K562 (cell line): Measurements from ENCODE around the gene SELENOI. TPM values are rescaled to one million over a fixed set of nuclear protein-coding genes. Genes with fewer than 3 reads are reported as not detected.

ENCODE experiments used
- ATAC-seq: fragments of 200-7000 bp; cut with Tn5 transposase; 3 replicates; pipeline ENCODE4 v1.9.1; 2020; ENCODE audit warnings: moderate library complexity
- BruUV-seq: library from RNA; stranded (reverse); fragments of 400-500 nt; replicated peaks from 2 replicates; lab custom pipeline; 2021; lab: Mats Ljungman, UMichigan
- CTCF ChIA-PET: fragments of 300-600 bp; formaldehyde crosslinking; extraction: SDS; loops from one replicate; lab custom pipeline; 2021; ENCODE audit warnings: low intra/inter-chr PET ratio; lab: Yijun Ruan, JAX
- POLR2A ChIA-PET: fragments of 300-600, 350-650 bp; sonication (Branson Sonifier 250); formaldehyde crosslinking; extraction: SDS; loops from one replicate; lab custom pipeline; 2021; ENCODE audit warnings: antibody characterized with exemption, inconsistent platforms; lab: Yijun Ruan, JAX
- DNase-seq, 4 experiments: peaks; one replicate each; pipeline versions ENCODE4 v3.0.0 to v3.0.0-alpha.2; 2011 to 2018; ENCODE audit warnings: low spot score in 3 of 4, mixed read lengths in 3 of 4; ENCODE audit errors: extremely low read depth in 1 of 4
- FAIRE-seq: peaks from 2 replicates; lab custom pipeline; 2011; peaks lifted over from hg19 to GRCh38; lab: Jason Lieb, UNC
- H2AFZ ChIP-seq: 2 replicates; pipeline ENCODE4 v1.6.0; 2011; ENCODE audit warnings: low read depth, low read length, control low read depth, inconsistent platforms
- H3K27ac ChIP-seq: fragments of 200-600 bp; 3 replicates; pipeline ENCODE4 v1.8.0; 2011; ENCODE audit warnings: low read depth, mild to moderate bottlenecking, control low read depth, inconsistent platforms, low read length, moderate library complexity, mixed read lengths; ENCODE audit errors: extremely low read depth
- H3K27me3 ChIP-seq, 2 experiments: fragments of 300-600 bp in 1 of 2; 2 replicates in 1 of 2; 3 replicates in 1 of 2; pipeline versions ENCODE4 v1.6.0 to v1.8.0; 2011; ENCODE audit warnings: inconsistent platforms in 2 of 2, low read length in 2 of 2, mild to moderate bottlenecking in 1 of 2, mixed read lengths in 1 of 2, moderate library complexity in 1 of 2; ENCODE audit not compliant: control insufficient read depth in 2 of 2, insufficient read depth in 2 of 2
- H3K36me3 ChIP-seq: fragments of 300-600 bp; 3 replicates; pipeline ENCODE4 v1.8.0; 2011; ENCODE audit warnings: mild to moderate bottlenecking, low read length, inconsistent platforms; ENCODE audit not compliant: control insufficient read depth, insufficient read depth
- H3K4me1 ChIP-seq, 2 experiments: fragments of 200-600 bp in 1 of 2; replicated peaks in 1 of 2; 2 replicates in 1 of 2; 3 replicates in 1 of 2; pipeline versions ENCODE4 v1.5.1 to v1.8.0; 2011; ENCODE audit warnings: inconsistent platforms in 2 of 2, low read length in 2 of 2, mild to moderate bottlenecking in 1 of 2, mixed read lengths in 1 of 2, moderate library complexity in 1 of 2; ENCODE audit not compliant: control insufficient read depth in 2 of 2, insufficient read depth in 2 of 2
- H3K4me2 ChIP-seq: 2 replicates; pipeline ENCODE4 v1.6.1; 2011; ENCODE audit warnings: low read length, control low read depth, inconsistent platforms, mixed read lengths; ENCODE audit not compliant: insufficient read depth
- H3K4me3 ChIP-seq: fragments of 200-600 bp; sonication (generic), shearing (Covaris generic); 2 replicates; pipeline ENCODE4 v1.5.1; 2016; ENCODE audit warnings: control low read depth, inconsistent platforms
- H3K79me2 ChIP-seq: fragments of 200-600 bp; 3 replicates; pipeline ENCODE4 v1.8.0; 2011; ENCODE audit warnings: low read length, inconsistent platforms; ENCODE audit not compliant: control insufficient read depth, insufficient read depth
- H3K9ac ChIP-seq, 2 experiments: 2 replicates each; pipeline versions ENCODE4 v1.6.0 to v1.6.1; 2011; ENCODE audit warnings: low read depth in 2 of 2, low read length in 2 of 2, control low read depth in 1 of 2, inconsistent platforms in 1 of 2, mild to moderate bottlenecking in 1 of 2, mixed read lengths in 1 of 2; ENCODE audit not compliant: insufficient read depth in 1 of 2
- H3K9me1 ChIP-seq: one replicate; pipeline ENCODE4 v1.6.0; 2011; ENCODE audit warnings: inconsistent platforms, mild to moderate bottlenecking, low read length, moderate library complexity; ENCODE audit not compliant: control insufficient read depth, insufficient read depth
- H3K9me3 ChIP-seq: replicated peaks from 2 replicates; pipeline ENCODE4 v1.5.1; 2011; ENCODE audit warnings: low read depth, low read length, inconsistent platforms; ENCODE audit not compliant: control insufficient read depth, insufficient read depth
- H4K20me1 ChIP-seq: replicated peaks from 2 replicates; pipeline ENCODE4 v1.6.1; 2011; ENCODE audit warnings: low read length, inconsistent platforms, mixed read lengths; ENCODE audit not compliant: control insufficient read depth, insufficient read depth
- C11orf30 ChIP-seq: fragments of 450-650 bp; IDR thresholded peaks from 2 replicates; pipeline ENCODE4 v1.6.1; 2016; ENCODE audit warnings: low read depth, mild to moderate bottlenecking
- ESRRA ChIP-seq: fragments of 450-650 bp; IDR thresholded peaks from 2 replicates; pipeline ENCODE4 v1.6.1; 2014; ENCODE audit warnings: low read depth, mild to moderate bottlenecking, moderate library complexity, borderline replicate concordance
- FOXA3 ChIP-seq, 2 experiments: fragments of 450-650 bp in 1 of 2; sonication (generic) in 1 of 2; formaldehyde crosslinking; IDR thresholded peaks in 1 of 2; conservative IDR thresholded peaks in 1 of 2; 2 replicates each; pipeline versions ENCODE4 v1.4.0 to v1.8.0; 2020 to 2022; ENCODE audit warnings: mild to moderate bottlenecking in 2 of 2, missing genetic modification reagents in 1 of 2
- HDAC8 ChIP-seq: fragments of 450-650 bp; IDR thresholded peaks from 2 replicates; pipeline ENCODE4 v1.6.1; 2016; ENCODE audit warnings: mild to moderate bottlenecking, missing genetic modification characterization, moderate library complexity, missing compliant biosample characterization
- HNRNPK ChIP-seq: fragments of 200-400 bp; formaldehyde crosslinking; IDR thresholded peaks from one replicate; pipeline ENCODE4 v1.6.1; 2018; ENCODE audit warnings: mild to moderate bottlenecking, low read depth, low read length; ENCODE audit not compliant: poor library complexity, severe bottlenecking
- ILK ChIP-seq: fragments of 450-650 bp; IDR thresholded peaks from 2 replicates; pipeline ENCODE4 v1.6.1; 2016; ENCODE audit warnings: missing genetic modification characterization, low read depth, mild to moderate bottlenecking, missing compliant biosample characterization, moderate library complexity, borderline replicate concordance
- MAFF ChIP-seq: IDR thresholded peaks from 2 replicates; pipeline ENCODE4 v1.6.1; 2012; ENCODE audit warnings: low read length, improper control_type of control experiment
- MAFG ChIP-seq: fragments of 450-650 bp; conservative IDR thresholded peaks from 2 replicates; pipeline ENCODE4 v1.6.1; 2016; ENCODE audit warnings: missing genetic modification characterization, missing compliant biosample characterization
- MAFK ChIP-seq: IDR thresholded peaks from 2 replicates; pipeline ENCODE4 v1.6.1; 2011; ENCODE audit warnings: low read length, improper control_type of control experiment
- MNT ChIP-seq, 2 experiments: fragments of 450-650 bp; conservative IDR thresholded peaks; 2 replicates each; pipeline ENCODE4 v1.6.1; 2017; ENCODE audit warnings: mild to moderate bottlenecking in 2 of 2, moderate library complexity in 2 of 2
- NCOR1 ChIP-seq: fragments of 450-650 bp; IDR thresholded peaks from 2 replicates; pipeline ENCODE4 v1.6.1; 2016; ENCODE audit warnings: mild to moderate bottlenecking, moderate library complexity
- PHF21A ChIP-seq: fragments of 450-650 bp; IDR thresholded peaks from 2 replicates; pipeline ENCODE4 v1.6.1; 2017; ENCODE audit warnings: low read depth, borderline replicate concordance
- PML ChIP-seq: IDR thresholded peaks from 2 replicates; pipeline ENCODE4 v1.6.1; 2012; ENCODE audit warnings: low read length, inconsistent platforms
- SAP30 ChIP-seq: fragments of 200-600 bp; sonication (generic); IDR thresholded peaks from 2 replicates; pipeline ENCODE4 v1.6.1; 2012; ENCODE audit warnings: borderline replicate concordance, low read depth, mild to moderate bottlenecking, moderate library complexity, low read length, control low read depth, inconsistent platforms; ENCODE audit not compliant: insufficient read depth, poor library complexity, severe bottlenecking
- SREBF2 ChIP-seq: sonication (generic); formaldehyde crosslinking; IDR thresholded peaks from 2 replicates; pipeline ENCODE4 v1.4.0; 2020; ENCODE audit warnings: mild to moderate bottlenecking, missing genetic modification reagents
- TCF3 ChIP-seq: sonication (generic); formaldehyde crosslinking; IDR thresholded peaks from 2 replicates; pipeline ENCODE4 v1.4.0; 2020; ENCODE audit warnings: mild to moderate bottlenecking, missing genetic modification reagents
- ZMIZ1 ChIP-seq, 2 experiments: fragments of 150-350 bp in 1 of 2; IDR thresholded peaks; 2 replicates each; pipeline ENCODE4 v1.6.1; 2012 to 2016; ENCODE audit warnings: low read depth in 2 of 2, low read length in 2 of 2, mild to moderate bottlenecking in 1 of 2, moderate library complexity in 1 of 2
- ZNF316 ChIP-seq: fragments of 450-650 bp; IDR thresholded peaks from 2 replicates; pipeline ENCODE4 v1.6.1; 2016
- ZNF695 ChIP-seq: fragments of 450-650 bp; formaldehyde crosslinking; IDR thresholded peaks from 2 replicates; pipeline ENCODE4 v1.4.0; 2020; ENCODE audit warnings: mild to moderate bottlenecking, moderate library complexity
- WGBS: fragments of 100-300 bp; shearing (Covaris generic); methylation state at CpG from one replicate; pipeline ENCODE4 v1.1.6; 2016; ENCODE audit warnings: low coverage, mixed read lengths; ENCODE audit not compliant: insufficient coverage; ENCODE audit errors: missing lambda C conversion rate; 5-methylcytosine and 5-hydroxymethylcytosine counted together
- in situ Hi-C: fragments of 300-500 bp; cut with MboI; formaldehyde crosslinking; loops from 4 replicates; pipeline ENCODE4 v1.15.0; 2018; ENCODE audit warnings: inconsistent platforms, mixed read lengths
- intact Hi-C: fragments of 100-400 bp; cut with micrococcal nuclease; formaldehyde crosslinking; loops from 2 replicates; pipeline ENCODE4 v1.14.2; 2022
- polyA plus RNA-seq, 8 experiments: library from polyadenylated mRNA; depleted of rRNA in 4 of 8; stranded (reverse) in 5 of 8; unstranded in 3 of 8; fragments of >200 nt; fragmentation: Nextera tagmentation in 2 of 8; fragmentation: Illumina TruSeq in 1 of 8; extraction: Ambion mirVana in 2 of 8; extraction: Trizol in 1 of 8; gene quantifications; 2 replicates each; pipeline versions ENCODE4 v1.2.1 to v1.2.3, GENCODE V29; 2011 to 2014; ENCODE audit warnings: inconsistent platforms in 1 of 8, missing spikeins in 1 of 8
- total RNA-seq, 7 experiments: library from RNA; depleted of rRNA in 6 of 7; stranded (reverse); fragments of >200 nt in 6 of 7; fragmentation: Illumina TruSeq in 2 of 7; extraction: Trizol in 2 of 7; gene quantifications; 2 replicates each; pipeline versions ENCODE4 v1.2.1 to v1.2.3, GENCODE V29; 2011 to 2021; ENCODE audit warnings: low replicate concordance in 1 of 7

SELENOI gene
- total and polyA plus RNA-seq, 9 of the 15 experiments (the other 6 are each of a cell fraction or from before 2014, with no cell fraction given), result 9.6 to 46.9 (median 24.4) TPM

- FAIRE-seq (no peak), DNase-seq (no peak), ATAC-seq (no peak)
- CTCF ChIA-PET, result no interaction called here
- no peak overlapping the region for H3K4me3 ChIP-seq
- no TSS peak for BruUV-seq
- peaks cover 2 to 18% of the 10 kb centered on the region in 2 experiments; a peak in 4 of 5 replicates for H3K4me1 ChIP-seq
- in situ Hi-C loops (no loop called here), intact Hi-C loops (no loop called here)
- no peaks in the 10 kb centered on the region for H3K9me1 ChIP-seq
- no peaks in the 10 kb centered on the region for H3K27me3 ChIP-seq
- H2AFZ ChIP-seq, result peak overlapping the region; percentile 54
- WGBS, result 78% methylated on average over 2 of the region's 2 CpGs
- no peaks in the 10 kb centered on the region for H3K36me3 ChIP-seq
- POLR2A ChIA-PET, result interaction anchor here (2.7 kb wide), 1 partner anchor 8 kb away, joined by 11 read pairs; the partner anchor contains the start of gene SELENOI
- no peak overlapping the region for H3K4me2 ChIP-seq
- no peak overlapping the region for H3K27ac ChIP-seq
- H3K9me3 ChIP-seq, result no peaks in the 10 kb centered on the region
- no peak overlapping the region for H3K9ac ChIP-seq
- no peaks in the 10 kb centered on the region for H4K20me1 ChIP-seq
- H3K79me2 ChIP-seq, result no peaks in the 10 kb centered on the region
- no peak for TF ChIP-seq ESRRA
- TF ChIP-seq FOXA3 (CRISPR knock-in tag; conservative IDR thresholded peaks at IDR 0.05 in 1 of 2, IDR thresholded peaks at IDR 0.05 in 1 of 2), result no peak
- TF ChIP-seq ZNF316, result peak; percentile 70
- TF ChIP-seq HNRNPK, result no peak
- no peak for TF ChIP-seq PHF21A
- no peak for TF ChIP-seq MNT (conservative IDR thresholded peaks at IDR 0.05)
- TF ChIP-seq TCF3 (CRISPR knock-in tag), result no peak
- peak; percentile 27; the same call in 1 of the 2 replicates for TF ChIP-seq MAFF
- no peak for TF ChIP-seq ZMIZ1 (IDR thresholded peaks at IDR 0.05; ENCODE audit: low read depth in 2 of 2, low read length in 2 of 2)
- TF ChIP-seq ZNF695 (CRISPR knock-in tag), result no peak
- no peak for TF ChIP-seq HDAC8 (tag)
- no peak for TF ChIP-seq ILK (tag)
- TF ChIP-seq MAFG, result peak; percentile 19; the same call in 1 of the 2 replicates
- no peak for TF ChIP-seq NCOR1
- no peak for TF ChIP-seq PML
- TF ChIP-seq SREBF2 (CRISPR knock-in tag), result no peak
- peak; percentile 62 for TF ChIP-seq C11orf30
- peak; percentile 13; the same call in 1 of the 2 replicates for TF ChIP-seq MAFK
- TF ChIP-seq SAP30, result no peak
Measured at GRCh38 chr2:26337298-26337697, 8.6 kb upstream of the SELENOI start.
